Choroid plexus epithelial cell (primary cell): Measurements from ENCODE around the gene WNK4.

Experiments used
- DNase-seq: peaks from one replicate; pipeline ENCODE4 v3.0.0-alpha.2; 2010; ENCODE audit warnings: low read depth
- H3K4me3 ChIP-seq: 2 replicates; pipeline ENCODE4 v1.5.1; 2011; ENCODE audit warnings: low read depth, mild to moderate bottlenecking, control low read depth, low read length, moderate library complexity
- TF ChIP-seq, protein P1 (sequence below): conservative IDR thresholded peaks from 2 replicates; pipeline ENCODE4 v1.5.1; 2011; ENCODE audit warnings: low read depth, mild to moderate bottlenecking, control low read depth, inconsistent platforms, low read length, moderate library complexity

WNK4 gene

DNA sequence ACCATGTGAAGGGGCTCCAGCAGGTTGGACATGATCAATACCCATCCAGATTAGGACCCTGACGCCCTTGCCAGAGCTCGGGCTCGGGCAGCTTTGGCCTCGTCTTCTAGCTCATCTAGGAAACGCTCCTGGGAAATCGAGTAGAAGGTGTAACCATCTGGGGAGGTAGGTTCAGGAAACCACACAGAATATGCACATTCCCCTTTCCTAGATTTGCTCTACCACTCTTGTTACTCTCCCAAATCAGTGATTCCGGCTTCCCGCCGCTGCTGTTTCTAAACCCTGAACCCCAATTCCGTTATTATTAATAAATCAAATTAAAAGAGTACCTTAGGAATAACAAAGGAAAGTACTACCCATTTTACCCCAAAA is 17.6 kb downstream of the WNK4 start:
- H3K4me3 ChIP-seq, result peak overlapping the region; percentile 98
- DNase-seq, result no peak
- TF ChIP-seq, protein P1, sequence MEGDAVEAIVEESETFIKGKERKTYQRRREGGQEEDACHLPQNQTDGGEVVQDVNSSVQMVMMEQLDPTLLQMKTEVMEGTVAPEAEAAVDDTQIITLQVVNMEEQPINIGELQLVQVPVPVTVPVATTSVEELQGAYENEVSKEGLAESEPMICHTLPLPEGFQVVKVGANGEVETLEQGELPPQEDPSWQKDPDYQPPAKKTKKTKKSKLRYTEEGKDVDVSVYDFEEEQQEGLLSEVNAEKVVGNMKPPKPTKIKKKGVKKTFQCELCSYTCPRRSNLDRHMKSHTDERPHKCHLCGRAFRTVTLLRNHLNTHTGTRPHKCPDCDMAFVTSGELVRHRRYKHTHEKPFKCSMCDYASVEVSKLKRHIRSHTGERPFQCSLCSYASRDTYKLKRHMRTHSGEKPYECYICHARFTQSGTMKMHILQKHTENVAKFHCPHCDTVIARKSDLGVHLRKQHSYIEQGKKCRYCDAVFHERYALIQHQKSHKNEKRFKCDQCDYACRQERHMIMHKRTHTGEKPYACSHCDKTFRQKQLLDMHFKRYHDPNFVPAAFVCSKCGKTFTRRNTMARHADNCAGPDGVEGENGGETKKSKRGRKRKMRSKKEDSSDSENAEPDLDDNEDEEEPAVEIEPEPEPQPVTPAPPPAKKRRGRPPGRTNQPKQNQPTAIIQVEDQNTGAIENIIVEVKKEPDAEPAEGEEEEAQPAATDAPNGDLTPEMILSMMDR, result no peak

DNA sequence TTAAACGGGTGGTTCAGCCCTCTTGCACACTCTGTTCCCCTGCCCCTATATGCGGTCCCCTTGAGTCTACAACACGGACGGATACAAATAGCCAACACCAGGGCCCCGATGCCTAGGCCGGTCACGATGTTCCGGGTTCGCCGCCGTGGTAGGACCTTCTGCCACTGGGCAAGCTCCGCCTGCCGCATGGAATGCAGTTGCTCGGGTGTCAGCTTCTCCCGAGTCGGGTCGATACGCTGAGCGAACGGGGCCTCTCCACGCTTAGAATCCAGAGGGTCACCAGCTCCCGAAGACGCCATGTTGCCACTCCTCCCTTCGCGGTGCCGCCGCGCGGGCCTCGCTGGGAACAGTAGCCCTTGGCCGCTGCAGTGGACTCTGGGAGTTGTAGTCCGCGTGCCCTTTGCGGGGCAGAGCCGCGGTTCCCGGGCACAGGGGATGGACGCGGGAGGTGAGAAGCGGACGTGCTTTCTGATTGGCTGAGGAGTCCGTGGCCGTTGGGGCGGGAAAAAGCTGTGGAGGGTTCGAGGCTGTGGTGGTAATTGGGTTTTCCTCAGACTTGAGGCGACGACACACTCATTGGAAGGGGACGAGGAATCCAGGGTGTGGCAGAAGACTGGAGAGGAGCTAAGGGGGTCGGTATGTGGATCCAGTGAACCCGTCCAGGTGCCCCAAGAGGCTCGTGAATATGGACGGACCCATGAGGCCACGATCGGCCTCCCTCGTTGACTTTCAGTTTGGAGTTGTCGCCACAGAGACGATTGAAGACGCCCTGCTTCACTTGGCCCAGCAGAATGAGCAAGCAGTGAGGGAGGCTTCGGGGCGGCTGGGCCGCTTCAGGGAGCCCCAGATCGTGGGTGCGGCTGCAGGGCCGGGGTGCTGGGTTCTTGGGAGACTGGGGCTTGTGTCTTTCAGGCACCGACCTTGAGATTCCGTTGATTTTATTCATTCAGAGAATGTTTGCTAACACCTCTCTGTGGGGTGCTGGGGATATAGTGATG is 18.3 kb downstream of the WNK4 start, which contains the start of the genes CNTD1 and COA3:
Gene CNTD1, plus strand, starts transcription at position 479 of the 998 bp plus-strand sequence. Its CDS starts 207 bp downstream, at position 686.
Gene COA3, minus strand, starts transcription at position 322 of the 998 bp plus-strand sequence. Its CDS starts 23 bp downstream, at position 299.
- peak within 1 kb of the TSS; percentile 98 for H3K4me3 ChIP-seq
- DNase-seq, result peak; percentile 85
- TF ChIP-seq, protein P1, result no peak

DNA sequence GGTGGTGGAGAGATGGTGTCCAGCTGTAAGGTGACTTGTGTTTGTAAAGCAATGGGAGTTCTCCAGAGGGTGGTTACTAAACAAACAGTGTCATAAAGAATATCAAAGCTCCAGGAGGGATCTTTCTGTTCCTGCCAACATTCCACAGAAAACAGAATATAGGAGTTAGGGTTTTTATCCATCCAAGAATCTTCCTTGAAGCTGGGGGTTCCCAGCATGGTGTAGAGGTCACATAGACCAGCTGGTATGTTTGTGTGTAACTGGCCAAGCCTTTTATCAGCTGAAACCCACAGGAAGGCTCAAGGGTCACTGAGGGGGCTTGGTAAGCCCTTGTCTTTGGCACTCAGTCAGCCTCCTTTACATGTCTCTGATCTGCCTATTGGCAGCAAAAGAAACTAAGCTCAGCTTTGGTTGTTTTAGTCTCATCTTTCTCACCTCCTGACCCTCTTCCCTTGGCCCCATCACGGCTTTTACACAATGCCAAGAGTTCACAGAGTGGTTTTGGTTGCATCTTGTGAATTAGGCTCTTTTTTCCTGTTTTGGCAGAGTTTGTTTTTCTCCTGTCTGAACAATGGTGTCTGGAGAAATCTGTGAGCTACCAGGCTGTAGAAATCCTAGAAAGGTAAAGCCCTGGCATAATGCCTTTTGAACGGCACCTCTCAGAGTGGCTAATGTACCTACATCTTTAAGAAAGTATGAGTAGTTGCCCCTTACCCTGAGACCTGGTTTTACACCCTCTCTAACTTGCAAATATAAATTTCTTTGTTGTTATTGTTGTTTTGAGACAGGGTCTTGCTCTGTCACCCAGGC is 22.9 kb downstream of the WNK4 start:
- TF ChIP-seq, protein P1, result no peak
- DNase-seq, result peak; percentile 90
- no peak overlapping the region for H3K4me3 ChIP-seq

DNA sequence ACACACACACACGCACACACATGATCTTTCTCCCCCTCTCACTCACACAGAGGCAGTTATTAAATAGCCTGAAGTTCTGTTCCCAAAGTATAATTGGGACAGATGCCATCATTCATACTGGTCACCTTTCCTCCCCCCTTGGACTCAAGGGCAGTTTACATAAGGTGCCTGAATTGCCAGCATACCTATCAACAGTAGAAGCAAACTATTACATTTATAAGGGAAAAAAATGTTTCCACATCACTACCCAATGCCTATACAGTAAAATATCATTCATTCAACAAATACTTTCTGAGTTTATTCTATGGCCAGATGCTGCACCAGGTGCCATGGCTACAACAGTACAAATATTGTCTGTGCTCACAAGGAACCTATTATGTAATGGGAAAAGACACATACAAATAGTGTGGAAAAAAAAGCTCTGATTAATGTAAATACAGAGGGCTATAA is 24.5 kb downstream of the WNK4 start:
- DNase-seq, result no peak
- no peak overlapping the region for H3K4me3 ChIP-seq
- TF ChIP-seq, protein P1, result no peak

DNA sequence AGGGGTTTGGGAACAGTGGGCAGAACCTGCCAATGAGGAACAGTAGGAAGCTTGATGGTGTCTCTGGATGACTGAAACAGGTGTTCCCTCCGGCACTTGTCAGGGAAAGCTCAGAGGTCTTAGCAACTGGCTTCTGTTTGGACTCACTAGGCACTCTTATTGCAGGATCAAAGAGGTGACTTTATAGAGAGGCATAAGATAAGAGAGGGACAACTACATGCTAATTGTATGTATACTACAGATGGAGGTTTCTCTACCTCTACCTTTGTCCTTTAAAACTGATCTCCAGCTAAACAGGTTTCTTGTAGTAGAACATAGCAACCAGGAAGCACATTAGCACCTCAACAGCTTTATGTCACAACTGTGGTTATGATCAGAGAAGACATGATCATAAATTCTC is 25.8 kb downstream of the WNK4 start:
- H3K4me3 ChIP-seq, result no peak overlapping the region
- TF ChIP-seq, protein P1, result no peak
- no peak for DNase-seq

DNA sequence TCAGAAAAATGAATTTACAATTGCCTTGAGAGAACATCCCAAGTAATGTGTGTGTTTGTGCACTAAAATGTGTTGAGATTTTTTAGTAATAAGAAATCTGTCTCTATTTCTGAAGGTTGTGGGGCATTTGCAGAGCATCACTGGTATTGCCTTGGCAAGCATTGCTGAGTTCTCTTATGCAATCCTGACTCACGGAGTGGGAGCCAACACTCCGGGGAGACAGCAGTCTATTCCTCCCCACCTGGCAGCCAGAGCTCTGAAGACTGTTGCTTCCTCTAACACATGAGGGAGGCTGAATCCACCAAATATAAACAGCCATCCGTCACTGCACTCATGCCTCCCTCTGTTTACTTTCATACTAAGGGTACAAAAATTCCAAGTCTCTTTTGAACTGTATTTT is 28.8 kb downstream of the WNK4 start:
- H3K4me3 ChIP-seq, result no peak overlapping the region
- TF ChIP-seq, protein P1, result no peak

More for the DNA sequence above, 28.8 kb downstream of the WNK4 start:
- DNase-seq, result peak; percentile 87
